ENCODE data around the gene RBM15.

The RBM15 gene

GRCh38 chr1:110338886-110339406 is at the start of gene RBM15:
RBM15 (plus strand) TSS chr1:110339377; CDS start chr1:110339406, 29 bp downstream.
- H3K36me3 ChIP-seq: peaks cover 47% of the 10 kb centered on the region
- peak within 1 kb of the TSS; percentile 98 for H3K27ac ChIP-seq

GRCh38 chr1:110291241-110292030 is 47.7 kb upstream of the RBM15 start:
- H3K27ac ChIP-seq: peak overlapping the region; percentile 48
- 0 out of 2 replicates have a peak overlapping the region, but pooled peaks have one; percentile 3 for H3K4me3 ChIP-seq (ENCODE audit: low read depth, low read length)
- no peaks in the 10 kb centered on the region for H3K36me3 ChIP-seq
- H3K9me3 ChIP-seq (ENCODE audit: severe bottlenecking): no peaks in the 10 kb centered on the region
- DNase-seq: peak; percentile 55
- no peaks in the 10 kb centered on the region for H3K27me3 ChIP-seq (ENCODE audit: insufficient read depth, low read depth, severe bottlenecking)
- TF ChIP-seq CTCF (IDR thresholded peaks at IDR 0.05; ENCODE audit: low read depth, low read length): no peak

More at GRCh38 chr1:110338886-110339406, at the start of gene RBM15:
- Histone ChIP-seq H3K9me3 (ENCODE audit: severe bottlenecking) (no peaks in the 10 kb centered on the region), H3K4me3 (ENCODE audit: low read depth, low read length) (peak within 1 kb of the TSS; percentile 84), H3K27me3 (ENCODE audit: insufficient read depth, low read depth, severe bottlenecking) (no peaks in the 10 kb centered on the region)
- DNase-seq: peak; percentile 99
- TF ChIP-seq CTCF (IDR thresholded peaks at IDR 0.05; ENCODE audit: low read depth, low read length): no peak

- no peak for TF ChIP-seq CTCF (IDR thresholded peaks at IDR 0.05; ENCODE audit: low read depth, low read length)
- Histone ChIP-seq H3K4me3 (ENCODE audit: low read depth, low read length) (peak overlapping the region; percentile 6; the same call in 1 of the 2 replicates), H3K36me3 (no peaks in the 10 kb centered on the region), H3K27ac (peak overlapping the region; percentile 48), H3K9me3 (ENCODE audit: severe bottlenecking) (no peaks in the 10 kb centered on the region), H3K27me3 (ENCODE audit: insufficient read depth, low read depth, severe bottlenecking) (no peaks in the 10 kb centered on the region)
- peak; percentile 41 for DNase-seq
Measured at GRCh38 chr1:110292031-110292741, 47.0 kb upstream of the RBM15 start.

GRCh38 chr1:110293601-110294104 is 45.5 kb upstream of the RBM15 start:
- no peak for TF ChIP-seq CTCF (IDR thresholded peaks at IDR 0.05; ENCODE audit: low read depth, low read length)
- no peaks in the 10 kb centered on the region for H3K9me3 ChIP-seq (ENCODE audit: severe bottlenecking)
- no peaks in the 10 kb centered on the region for H3K27me3 ChIP-seq (ENCODE audit: insufficient read depth, low read depth, severe bottlenecking)
- H3K36me3 ChIP-seq: no peaks in the 10 kb centered on the region
- no peak for DNase-seq
- H3K27ac ChIP-seq: no peak overlapping the region
- no peak overlapping the region for H3K4me3 ChIP-seq (ENCODE audit: low read depth, low read length)

GRCh38 chr1:110294308-110294707 is 44.9 kb upstream of the RBM15 start:
- TF ChIP-seq CTCF (IDR thresholded peaks at IDR 0.05; ENCODE audit: low read depth, low read length): no peak
- Histone ChIP-seq H3K4me3 (ENCODE audit: low read depth, low read length) (no peak overlapping the region), H3K27ac (no peak overlapping the region), H3K27me3 (ENCODE audit: insufficient read depth, low read depth, severe bottlenecking) (no peaks in the 10 kb centered on the region), H3K36me3 (no peaks in the 10 kb centered on the region), H3K9me3 (ENCODE audit: severe bottlenecking) (no peaks in the 10 kb centered on the region)
- no peak for DNase-seq
